ENCODE results near the gene FASN. TPM values are rescaled to one million over a fixed set of nuclear protein-coding genes. Genes with fewer than 3 reads are reported as not detected.

FASN gene
- total and polyA plus RNA-seq, 2 of the 13 experiments (the other 11 are each of a cell fraction or from before 2014, with no cell fraction given) = 51.7 to 101 TPM

GRCh38 chr17:82065638-82066303 is 32.3 kb downstream of the FASN start, which contains the start of gene DUS1L (continued):
- TF ChIP-seq BRCA1 (CRISPR knock-in tag; IDR thresholded peaks at IDR 0.05) (0 out of 2 replicates have a peak, but pooled peaks have one; percentile 5), ZNF709 (CRISPR knock-in tag; IDR thresholded peaks at IDR 0.05) (peak; percentile 53; the same call in 1 of the 2 replicates), MXD4 (CRISPR knock-in tag; IDR thresholded peaks at IDR 0.05) (peak; percentile 59; the same call in 1 of the 2 replicates), AHR (CRISPR knock-in tag; IDR thresholded peaks at IDR 0.05) (peak; percentile 94; the same call in 1 of the 2 replicates), NAIF1 (CRISPR knock-in tag; IDR thresholded peaks at IDR 0.05; ENCODE audit: borderline replicate concordance) (peak; percentile 52; the same call in 1 of the 2 replicates), ZNF326 (CRISPR knock-in tag; IDR thresholded peaks at IDR 0.05; ENCODE audit: borderline replicate concordance) (peak; percentile 65; the same call in 1 of the 2 replicates), MAFK (conservative IDR thresholded peaks at IDR 0.05 in 1 of 2, IDR thresholded peaks at IDR 0.05 in 1 of 2; ENCODE audit: low read length in 2 of 2) (no peak), ZNF720 (CRISPR knock-in tag; IDR thresholded peaks at IDR 0.05) (0 out of 2 replicates have a peak, but pooled peaks have one; percentile 35), AKAP8 (CRISPR knock-in tag; IDR thresholded peaks at IDR 0.05) (peak; percentile 91), SP4 (CRISPR knock-in tag; IDR thresholded peaks at IDR 0.05) (peak; percentile 93), HBP1 (CRISPR knock-in tag; IDR thresholded peaks at IDR 0.05; ENCODE audit: low read depth) (peak; percentile 97), GLMP (CRISPR knock-in tag; IDR thresholded peaks at IDR 0.05; ENCODE audit: borderline replicate concordance) (no peak), IKZF4 (CRISPR knock-in tag; IDR thresholded peaks at IDR 0.05; ENCODE audit: borderline replicate concordance, low read depth, not compliant biosample characterization) (peak; percentile 93), DPF2 (CRISPR knock-in tag; IDR thresholded peaks at IDR 0.05; ENCODE audit: borderline replicate concordance, low read depth) (peak; percentile 43; the same call in 1 of the 2 replicates), PRPF4 (IDR thresholded peaks at IDR 0.05; ENCODE audit: low read depth, low read length, poor library complexity, severe bottlenecking) (peak; percentile 96), MAFF (IDR thresholded peaks at IDR 0.05; ENCODE audit: low read depth, low read length) (no peak), ZNF616 (CRISPR knock-in tag; IDR thresholded peaks at IDR 0.05; ENCODE audit: low read depth) (peak; percentile 90), RNF2 (conservative IDR thresholded peaks at IDR 0.05; ENCODE audit: low read depth) (0 out of 2 replicates have a peak, but pooled peaks have one; percentile 55), SMARCC2 (IDR thresholded peaks at IDR 0.05) (no peak), ZMYM2 (CRISPR knock-in tag; IDR thresholded peaks at IDR 0.05) (no peak), PTBP1 (IDR thresholded peaks at IDR 0.05; ENCODE audit: low read depth, low read length, poor library complexity, severe bottlenecking) (peak; percentile 83), ZMYM4 (CRISPR knock-in tag; IDR thresholded peaks at IDR 0.05) (peak; percentile 92), DNMT3B (CRISPR knock-in tag; conservative IDR thresholded peaks at IDR 0.05) (no peak), SOX6 (IDR thresholded peaks at IDR 0.05) (no peak), SOX6 (CRISPR knock-in tag; IDR thresholded peaks at IDR 0.05) (no peak; the same call in 1 of the 2 replicates), ATF4 (CRISPR knock-in tag; IDR thresholded peaks at IDR 0.05) (no peak)

Measured in HepG2 (cell line).